Stomach (tissue), 9 donors: ENCODE data around the gene CABLES1. TPM values are rescaled to one million over a fixed set of nuclear protein-coding genes. Genes with fewer than 3 reads are reported as not detected.

Experiments used
- DNase-seq, 2 donors: peaks; one replicate each; pipeline versions ENCODE4 v3.0.0 to v3.0.0-alpha.2; 2013 to 2019
- H3K27ac ChIP-seq, 5 donors: fragments of 200-600 bp in 4 of 5; sonication (generic) in 4 of 5; one replicate each; pipeline ENCODE4 v1.5.1; 2013 to 2019; ENCODE audit warnings: mild to moderate bottlenecking in 1 of 5, moderate library complexity in 1 of 5
- H3K27me3 ChIP-seq, 3 donors: fragments of 200-600 bp; sonication (generic); one replicate each; pipeline ENCODE4 v1.5.1; 2017 to 2019; ENCODE audit warnings: mixed run types in 1 of 3
- H3K36me3 ChIP-seq, 4 donors: fragments of 200-600 bp; sonication (generic); 1 replicate in 3 of 4; 2 replicates in 1 of 4; pipeline ENCODE4 v1.5.1; 2016 to 2019
- H3K4me1 ChIP-seq, 4 donors: fragments of 200-600 bp; sonication (generic); one replicate each; pipeline ENCODE4 v1.5.1; 2016 to 2019
- H3K4me3 ChIP-seq, 4 donors: fragments of 200-600 bp; sonication (generic) in 3 of 4; one replicate each; pipeline ENCODE4 v1.5.1; 2016 to 2019; ENCODE audit warnings: mild to moderate bottlenecking in 1 of 4
- H3K9me3 ChIP-seq, 4 donors: fragments of 200-600 bp; sonication (generic); one replicate each; pipeline ENCODE4 v1.5.1; 2016 to 2019
- EP300 ChIP-seq: sonication (generic); formaldehyde crosslinking; IDR thresholded peaks from one replicate; pipeline ENCODE4 v1.6.1; 2017; ENCODE audit warnings: antibody characterized with exemption
- POLR2A ChIP-seq, 4 donors: fragments of 450-650 bp; IDR thresholded peaks; one replicate each; pipeline ENCODE4 v1.6.1; 2016; ENCODE audit warnings: antibody characterized with exemption in 4 of 4, control low read depth in 2 of 4, mild to moderate bottlenecking in 1 of 4, moderate library complexity in 1 of 4
- POLR2AphosphoS5 ChIP-seq, 3 donors: sonication (generic); formaldehyde crosslinking; IDR thresholded peaks; one replicate each; pipeline ENCODE4 v1.6.1; 2016; ENCODE audit warnings: antibody characterized with exemption in 3 of 3
- WGBS, 5 donors: extraction: QIAGEN DNeasy Blood & Tissue Kit in 3 of 5; methylation state at CpG; one replicate each; pipeline versions ENCODE4 v1.1.5 to v1.1.7; 2013 to 2018; 5-methylcytosine and 5-hydroxymethylcytosine counted together
- intact Hi-C: fragments of 100-400 bp; cut with DNase I; formaldehyde crosslinking; loops from one replicate; pipeline ENCODE4 v1.15.1; 2023; ENCODE audit warnings: low total_unique reads
- polyA plus RNA-seq, 3 donors: library from polyadenylated mRNA; stranded (reverse); fragments of 200-250 nt; gene quantifications; one replicate each; pipeline ENCODE4 v1.2.3, GENCODE V29; 2013
- total RNA-seq, 5 donors: library from RNA; depleted of rRNA; stranded (reverse); fragments of >200 nt; gene quantifications; one replicate each; pipeline versions ENCODE4 v1.1.0 to v1.2.3, GENCODE V29; 2014 to 2016
- TF ChIP-seq, protein P1 (sequence below), 7 experiments: fragments of 450-650 bp in 4 of 7; fragments of 200-600 bp in 3 of 7; sonication (generic) in 3 of 7; IDR thresholded peaks; one replicate each; pipeline ENCODE4 v1.5.1; 2016 to 2019; ENCODE audit warnings: antibody characterized with exemption in 7 of 7, control low read depth in 2 of 7, mild to moderate bottlenecking in 1 of 7
- donor health status: healthy with polysubstance abuse.
- donor health status: Bipolar disorder and iron deficiency.
- donor health status: healthy.

The CABLES1 gene
- total and polyA plus RNA-seq, 8 donors, result 5.6 to 36.8 (median 18.2) TPM

DNA sequence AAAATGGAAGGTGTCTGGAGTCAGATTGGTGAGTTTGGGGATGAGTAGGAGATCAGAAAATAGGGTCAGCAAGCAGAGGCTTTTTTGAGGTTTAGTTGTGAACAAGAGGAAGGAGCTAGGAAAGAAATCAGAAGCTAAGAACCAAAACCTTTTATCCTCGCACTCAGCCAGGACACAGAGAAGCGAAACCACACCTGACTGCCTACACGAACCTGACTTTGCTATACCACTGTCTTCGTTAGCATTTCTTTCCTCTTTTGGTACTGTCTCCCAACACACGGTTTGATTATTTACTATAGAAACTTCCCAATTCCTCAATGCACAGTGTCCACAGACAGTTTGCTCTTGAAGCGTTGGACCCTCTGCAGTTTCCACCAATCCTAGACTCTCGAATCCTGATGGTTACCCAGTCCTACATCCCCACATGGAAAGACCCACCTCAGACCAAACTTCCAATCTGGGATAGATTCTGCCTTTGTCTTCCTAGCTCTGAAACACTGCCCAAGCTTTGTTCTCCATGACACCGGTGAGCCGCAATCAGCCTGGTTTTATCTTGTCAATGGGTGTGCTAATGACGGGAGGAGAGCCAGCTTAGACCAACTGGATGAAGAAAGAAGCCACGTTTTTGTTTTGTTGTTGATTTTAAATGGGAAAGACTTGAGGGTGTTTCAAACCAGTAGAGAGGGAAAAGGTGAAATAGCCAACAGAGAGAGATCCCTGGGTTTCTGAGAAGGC lies 137.4 kb downstream of the CABLES1 start:
- WGBS, 5 donors, result 81 to 86% (median 84%) methylated on average over 11 of the region's 11 CpGs
- peaks cover 0 to 22% (median 16%) of the 10 kb centered on the region in 4 donors for H3K9me3 ChIP-seq
- H3K4me1 ChIP-seq, result no peaks in the 10 kb centered on the region
- DNase-seq, result no peak
- H3K36me3 ChIP-seq, result no peaks in the 10 kb centered on the region
- no peaks in the 10 kb centered on the region for H3K27me3 ChIP-seq
- H3K4me3 ChIP-seq, result no peak overlapping the region
- H3K27ac ChIP-seq, result no peak overlapping the region
- intact Hi-C loops, result no loop called here
- TF ChIP-seq POLR2A (IDR thresholded peaks at IDR 0.05) (no peak), POLR2AphosphoS5 (IDR thresholded peaks at IDR 0.05) (no peak), EP300 (no peak)
- TF ChIP-seq, protein P1, sequence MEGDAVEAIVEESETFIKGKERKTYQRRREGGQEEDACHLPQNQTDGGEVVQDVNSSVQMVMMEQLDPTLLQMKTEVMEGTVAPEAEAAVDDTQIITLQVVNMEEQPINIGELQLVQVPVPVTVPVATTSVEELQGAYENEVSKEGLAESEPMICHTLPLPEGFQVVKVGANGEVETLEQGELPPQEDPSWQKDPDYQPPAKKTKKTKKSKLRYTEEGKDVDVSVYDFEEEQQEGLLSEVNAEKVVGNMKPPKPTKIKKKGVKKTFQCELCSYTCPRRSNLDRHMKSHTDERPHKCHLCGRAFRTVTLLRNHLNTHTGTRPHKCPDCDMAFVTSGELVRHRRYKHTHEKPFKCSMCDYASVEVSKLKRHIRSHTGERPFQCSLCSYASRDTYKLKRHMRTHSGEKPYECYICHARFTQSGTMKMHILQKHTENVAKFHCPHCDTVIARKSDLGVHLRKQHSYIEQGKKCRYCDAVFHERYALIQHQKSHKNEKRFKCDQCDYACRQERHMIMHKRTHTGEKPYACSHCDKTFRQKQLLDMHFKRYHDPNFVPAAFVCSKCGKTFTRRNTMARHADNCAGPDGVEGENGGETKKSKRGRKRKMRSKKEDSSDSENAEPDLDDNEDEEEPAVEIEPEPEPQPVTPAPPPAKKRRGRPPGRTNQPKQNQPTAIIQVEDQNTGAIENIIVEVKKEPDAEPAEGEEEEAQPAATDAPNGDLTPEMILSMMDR (IDR thresholded peaks at IDR 0.05), result no peak

DNA sequence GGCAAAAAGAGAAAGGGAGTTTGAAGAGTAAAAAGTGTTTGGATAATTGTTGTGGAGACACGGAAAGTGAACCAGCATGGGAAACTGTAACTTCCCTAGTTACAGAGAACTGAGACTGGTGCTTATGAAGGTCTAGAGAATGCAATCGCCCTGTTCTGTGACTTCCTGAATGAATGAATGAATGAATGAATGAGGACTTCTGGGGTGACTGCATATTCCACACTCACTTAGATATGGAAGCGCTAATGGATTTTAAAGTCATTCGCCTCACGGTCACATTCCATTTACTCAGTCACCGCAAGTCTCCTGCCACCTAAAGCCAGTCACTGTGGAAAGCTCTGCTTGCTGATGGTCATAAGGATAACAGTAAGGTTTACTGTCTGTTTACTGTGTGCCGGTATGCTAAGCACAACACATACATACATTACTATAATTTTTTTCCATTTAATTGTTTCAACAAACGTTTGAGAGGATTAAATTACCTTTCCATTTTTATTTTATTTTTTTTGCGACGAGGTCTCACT lies 138.2 kb downstream of the CABLES1 start:
- 84 to 88% (median 85%) methylated on average over 10 of the region's 10 CpGs for WGBS, 5 donors
- no peak for DNase-seq
- no peaks in the 10 kb centered on the region for H3K4me1 ChIP-seq
- no peak overlapping the region for H3K4me3 ChIP-seq
- no peak overlapping the region for H3K27ac ChIP-seq
- H3K9me3 ChIP-seq, result peaks cover 0 to 27% (median 16%) of the 10 kb centered on the region in 4 donors
- intact Hi-C loops, result no loop called here
- no peaks in the 10 kb centered on the region for H3K27me3 ChIP-seq
- TF ChIP-seq, protein P1 (IDR thresholded peaks at IDR 0.05), result no peak
- TF ChIP-seq EP300 (no peak), POLR2A (IDR thresholded peaks at IDR 0.05) (no peak), POLR2AphosphoS5 (IDR thresholded peaks at IDR 0.05) (no peak)
- H3K36me3 ChIP-seq, result no peaks in the 10 kb centered on the region

DNA sequence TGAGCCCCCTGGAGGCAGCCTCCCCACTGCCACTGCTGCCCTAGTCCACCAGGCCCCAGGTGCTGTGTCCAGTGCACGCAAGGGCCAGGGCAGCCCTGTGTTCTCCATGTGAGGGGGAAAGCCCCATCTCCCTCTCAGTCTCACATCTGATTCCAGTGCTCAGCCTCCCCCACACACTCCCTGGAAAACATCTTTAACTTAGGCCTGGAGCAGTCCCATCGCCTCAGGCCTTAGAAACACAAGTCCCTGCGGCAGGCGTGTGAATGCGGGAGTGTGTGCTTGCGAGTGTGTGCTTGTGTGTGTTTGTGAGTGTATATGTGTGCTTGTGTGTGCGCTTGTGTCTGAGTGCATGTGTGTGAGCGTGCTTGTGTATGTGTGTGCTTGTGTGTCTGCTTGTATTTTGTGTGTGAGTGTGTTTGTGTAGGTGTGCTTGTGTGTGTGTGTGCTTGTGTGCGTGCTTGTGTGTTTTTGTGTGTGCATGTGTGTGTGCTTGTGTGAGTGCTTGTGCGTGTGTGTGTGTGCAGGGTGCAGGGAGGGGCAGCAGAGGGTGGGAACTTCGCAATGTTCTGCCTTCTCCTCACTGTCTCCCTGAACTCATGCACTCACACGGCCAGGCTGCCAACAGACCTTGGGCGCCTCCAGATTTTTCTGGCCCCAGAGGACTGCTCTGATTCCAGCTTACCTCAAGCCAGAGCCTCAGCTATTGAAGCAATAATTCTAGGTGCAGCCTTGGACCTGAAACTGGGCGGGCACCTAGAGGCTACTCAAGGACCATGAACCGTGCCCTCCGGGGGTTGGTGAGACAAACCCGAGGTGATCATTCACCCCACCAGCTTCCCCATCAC lies 139.6 kb downstream of the CABLES1 start:
- H3K4me1 ChIP-seq, result no peaks in the 10 kb centered on the region
- intact Hi-C loops, result no loop called here
- H3K36me3 ChIP-seq, result no peaks in the 10 kb centered on the region
- H3K27ac ChIP-seq, result no peak overlapping the region
- H3K27me3 ChIP-seq, result no peaks in the 10 kb centered on the region
- 87 to 96% (median 94%) methylated on average over 17 of the region's 17 CpGs for WGBS, 5 donors
- peaks cover 0 to 19% (median 9%) of the 10 kb centered on the region in 4 donors for H3K9me3 ChIP-seq
- TF ChIP-seq POLR2AphosphoS5 (IDR thresholded peaks at IDR 0.05) (no peak), EP300 (no peak), POLR2A (IDR thresholded peaks at IDR 0.05) (no peak)
- TF ChIP-seq, protein P1 (IDR thresholded peaks at IDR 0.05), result no peak
- no peak for DNase-seq
- H3K4me3 ChIP-seq, result no peak overlapping the region

DNA sequence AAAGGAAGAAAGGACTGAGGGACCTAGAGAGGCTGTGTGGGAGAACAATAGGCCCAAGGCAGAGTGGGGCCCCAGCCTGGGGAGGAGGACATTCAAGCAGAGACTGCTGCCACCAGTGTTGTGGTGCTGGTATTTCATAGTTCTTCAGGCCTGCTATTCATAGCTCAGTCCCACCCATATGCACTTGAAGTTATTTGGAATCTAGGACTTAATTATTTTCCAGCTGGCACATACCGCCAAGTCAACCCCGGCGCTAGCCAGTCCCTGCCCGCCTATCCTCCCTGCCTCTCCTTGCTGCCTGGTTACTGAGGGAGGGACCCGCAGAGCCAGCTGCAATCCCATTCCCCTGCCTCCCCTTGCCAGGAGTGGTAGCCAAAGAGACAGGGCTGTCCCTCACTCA lies 141.2 kb downstream of the CABLES1 start:
- peaks cover 0 to 10% (median 2%) of the 10 kb centered on the region in 4 donors for H3K9me3 ChIP-seq
- H3K27ac ChIP-seq, result no peak overlapping the region
- no peaks in the 10 kb centered on the region for H3K27me3 ChIP-seq
- no peaks in the 10 kb centered on the region for H3K36me3 ChIP-seq
- no peaks in the 10 kb centered on the region for H3K4me1 ChIP-seq
- no peak overlapping the region for H3K4me3 ChIP-seq
- TF ChIP-seq, protein P1 (IDR thresholded peaks at IDR 0.05), result no peak
- TF ChIP-seq POLR2AphosphoS5 (IDR thresholded peaks at IDR 0.05) (no peak), EP300 (no peak), POLR2A (IDR thresholded peaks at IDR 0.05) (no peak)
- intact Hi-C loops, result no loop called here
- no peak for DNase-seq
- 83 to 92% (median 85%) methylated on average over 5 of the region's 5 CpGs for WGBS, 5 donors
